ENCODE measurements around the gene CSF3R. TPM values are rescaled to one million over a fixed set of nuclear protein-coding genes. Genes with fewer than 3 reads are reported as not detected.

The CSF3R gene
- polyA plus RNA-seq, 1 donor from 2014 or later, result not detected

DNA sequence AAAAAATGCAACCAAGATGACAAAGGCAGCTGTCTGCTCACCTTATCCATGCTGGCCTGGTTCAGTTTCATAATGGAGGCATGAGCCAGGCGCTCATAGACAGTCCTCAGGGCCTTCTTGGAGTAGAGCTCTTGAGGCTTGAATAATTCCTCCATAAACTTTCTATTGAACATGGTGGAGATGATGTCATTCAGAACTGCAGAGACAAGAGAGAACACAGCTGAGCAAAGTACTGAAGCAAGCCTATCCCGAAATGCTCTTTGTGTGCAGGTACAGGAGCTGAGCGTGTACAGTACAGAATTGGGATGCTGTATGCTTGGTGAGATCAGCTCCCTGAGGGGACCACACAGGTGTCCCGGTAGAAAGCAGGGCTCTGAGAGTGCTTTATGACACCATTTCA is 44.0 kb downstream of the CSF3R start:
- Histone ChIP-seq H3K79me2 (replicated peaks; ENCODE audit: insufficient read depth, low read length) (no peaks in the 10 kb centered on the region), H4K20me1 (ENCODE audit: insufficient read depth) (no peaks in the 10 kb centered on the region), H3K4me2 (ENCODE audit: low read length) (no peak overlapping the region), H3F3A (ENCODE audit: insufficient read depth, low read length, poor library complexity, severe bottlenecking) (no peaks in the 10 kb centered on the region), H3K9ac (ENCODE audit: low read length) (no peak overlapping the region), H2AFZ (ENCODE audit: low read depth, low read length) (no peak overlapping the region), H3K4me3 (ENCODE audit: low read length) (no peak overlapping the region), H3K27ac (ENCODE audit: low read length) (no peak overlapping the region), H3K9me3 (ENCODE audit: low read length) (no peaks in the 10 kb centered on the region), H3K27me3 (ENCODE audit: insufficient read depth, low read depth, low read length) (no peaks in the 10 kb centered on the region), H3K36me3 (ENCODE audit: insufficient read depth, low read length) (no peaks in the 10 kb centered on the region), H3K9me2 (ENCODE audit: insufficient read depth, low read length) (no peaks in the 10 kb centered on the region)
- no peak for TF ChIP-seq EP300 (conservative IDR thresholded peaks at IDR 0.05; ENCODE audit: poor library complexity, severe bottlenecking)

GRCh38 chr1:36436821-36437220 is 45.9 kb downstream of the CSF3R start:
- H3K36me3 ChIP-seq (ENCODE audit: insufficient read depth, low read length), result no peaks in the 10 kb centered on the region

DNA sequence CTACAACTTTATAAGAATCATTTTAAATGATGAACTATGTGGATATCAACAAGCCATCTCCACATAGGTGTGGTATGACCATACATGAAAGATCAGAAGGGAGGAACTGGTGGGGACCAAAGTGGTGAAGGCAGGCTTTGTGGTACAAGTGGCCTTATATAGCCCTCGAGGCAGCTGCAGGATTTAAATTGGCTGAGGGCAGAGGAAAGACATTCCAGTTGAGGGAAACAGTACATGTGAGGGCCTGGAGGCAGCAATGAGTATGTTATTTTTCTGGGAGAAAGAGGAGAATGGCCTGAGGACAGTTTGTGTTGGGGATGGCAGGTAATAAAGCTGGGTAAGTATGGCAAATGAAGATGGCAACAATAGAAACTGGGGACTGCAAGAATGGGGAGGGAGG is 49.6 kb downstream of the CSF3R start:
- H3K4me2 ChIP-seq (ENCODE audit: low read length), result no peak overlapping the region
- H2AFZ ChIP-seq (ENCODE audit: low read depth, low read length), result no peak overlapping the region
- no peak overlapping the region for H3K27ac ChIP-seq (ENCODE audit: low read length)
- H3K9ac ChIP-seq (ENCODE audit: low read length), result no peak overlapping the region
- H3F3A ChIP-seq (ENCODE audit: insufficient read depth, low read length, poor library complexity, severe bottlenecking), result no peaks in the 10 kb centered on the region
- no peaks in the 10 kb centered on the region for H3K9me2 ChIP-seq (ENCODE audit: insufficient read depth, low read length)
- no peaks in the 10 kb centered on the region for H3K36me3 ChIP-seq (ENCODE audit: insufficient read depth, low read length)
- H3K9me3 ChIP-seq (ENCODE audit: low read length), result no peaks in the 10 kb centered on the region
- no peaks in the 10 kb centered on the region for H3K27me3 ChIP-seq (ENCODE audit: insufficient read depth, low read depth, low read length)
- H4K20me1 ChIP-seq (ENCODE audit: insufficient read depth), result no peaks in the 10 kb centered on the region
- H3K4me3 ChIP-seq (ENCODE audit: low read length), result no peak overlapping the region
- no peaks in the 10 kb centered on the region for H3K79me2 ChIP-seq (replicated peaks; ENCODE audit: insufficient read depth, low read length)
- TF ChIP-seq EP300 (conservative IDR thresholded peaks at IDR 0.05; ENCODE audit: poor library complexity, severe bottlenecking) (no peak), POLR2AphosphoS5 (IDR thresholded peaks at IDR 0.05) (no peak), MXI1 (conservative IDR thresholded peaks at IDR 0.05; ENCODE audit: poor library complexity, severe bottlenecking) (no peak), TAF1 (IDR thresholded peaks at IDR 0.05; ENCODE audit: low read depth) (no peak)
- TF ChIP-seq, protein P1, sequence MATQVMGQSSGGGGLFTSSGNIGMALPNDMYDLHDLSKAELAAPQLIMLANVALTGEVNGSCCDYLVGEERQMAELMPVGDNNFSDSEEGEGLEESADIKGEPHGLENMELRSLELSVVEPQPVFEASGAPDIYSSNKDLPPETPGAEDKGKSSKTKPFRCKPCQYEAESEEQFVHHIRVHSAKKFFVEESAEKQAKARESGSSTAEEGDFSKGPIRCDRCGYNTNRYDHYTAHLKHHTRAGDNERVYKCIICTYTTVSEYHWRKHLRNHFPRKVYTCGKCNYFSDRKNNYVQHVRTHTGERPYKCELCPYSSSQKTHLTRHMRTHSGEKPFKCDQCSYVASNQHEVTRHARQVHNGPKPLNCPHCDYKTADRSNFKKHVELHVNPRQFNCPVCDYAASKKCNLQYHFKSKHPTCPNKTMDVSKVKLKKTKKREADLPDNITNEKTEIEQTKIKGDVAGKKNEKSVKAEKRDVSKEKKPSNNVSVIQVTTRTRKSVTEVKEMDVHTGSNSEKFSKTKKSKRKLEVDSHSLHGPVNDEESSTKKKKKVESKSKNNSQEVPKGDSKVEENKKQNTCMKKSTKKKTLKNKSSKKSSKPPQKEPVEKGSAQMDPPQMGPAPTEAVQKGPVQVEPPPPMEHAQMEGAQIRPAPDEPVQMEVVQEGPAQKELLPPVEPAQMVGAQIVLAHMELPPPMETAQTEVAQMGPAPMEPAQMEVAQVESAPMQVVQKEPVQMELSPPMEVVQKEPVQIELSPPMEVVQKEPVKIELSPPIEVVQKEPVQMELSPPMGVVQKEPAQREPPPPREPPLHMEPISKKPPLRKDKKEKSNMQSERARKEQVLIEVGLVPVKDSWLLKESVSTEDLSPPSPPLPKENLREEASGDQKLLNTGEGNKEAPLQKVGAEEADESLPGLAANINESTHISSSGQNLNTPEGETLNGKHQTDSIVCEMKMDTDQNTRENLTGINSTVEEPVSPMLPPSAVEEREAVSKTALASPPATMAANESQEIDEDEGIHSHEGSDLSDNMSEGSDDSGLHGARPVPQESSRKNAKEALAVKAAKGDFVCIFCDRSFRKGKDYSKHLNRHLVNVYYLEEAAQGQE (IDR thresholded peaks at IDR 0.05; ENCODE audit: borderline replicate concordance), result no peak
- TF ChIP-seq, protein P2, sequence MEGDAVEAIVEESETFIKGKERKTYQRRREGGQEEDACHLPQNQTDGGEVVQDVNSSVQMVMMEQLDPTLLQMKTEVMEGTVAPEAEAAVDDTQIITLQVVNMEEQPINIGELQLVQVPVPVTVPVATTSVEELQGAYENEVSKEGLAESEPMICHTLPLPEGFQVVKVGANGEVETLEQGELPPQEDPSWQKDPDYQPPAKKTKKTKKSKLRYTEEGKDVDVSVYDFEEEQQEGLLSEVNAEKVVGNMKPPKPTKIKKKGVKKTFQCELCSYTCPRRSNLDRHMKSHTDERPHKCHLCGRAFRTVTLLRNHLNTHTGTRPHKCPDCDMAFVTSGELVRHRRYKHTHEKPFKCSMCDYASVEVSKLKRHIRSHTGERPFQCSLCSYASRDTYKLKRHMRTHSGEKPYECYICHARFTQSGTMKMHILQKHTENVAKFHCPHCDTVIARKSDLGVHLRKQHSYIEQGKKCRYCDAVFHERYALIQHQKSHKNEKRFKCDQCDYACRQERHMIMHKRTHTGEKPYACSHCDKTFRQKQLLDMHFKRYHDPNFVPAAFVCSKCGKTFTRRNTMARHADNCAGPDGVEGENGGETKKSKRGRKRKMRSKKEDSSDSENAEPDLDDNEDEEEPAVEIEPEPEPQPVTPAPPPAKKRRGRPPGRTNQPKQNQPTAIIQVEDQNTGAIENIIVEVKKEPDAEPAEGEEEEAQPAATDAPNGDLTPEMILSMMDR (IDR thresholded peaks at IDR 0.05; ENCODE audit: poor library complexity, severe bottlenecking), result no peak

More at GRCh38 chr1:36436821-36437220, 45.9 kb downstream of the CSF3R start:
- H3K9ac ChIP-seq (ENCODE audit: low read length), result no peak overlapping the region
- no peaks in the 10 kb centered on the region for H3K9me2 ChIP-seq (ENCODE audit: insufficient read depth, low read length)
- no peaks in the 10 kb centered on the region for H3F3A ChIP-seq (ENCODE audit: insufficient read depth, low read length, poor library complexity, severe bottlenecking)
- no peak overlapping the region for H2AFZ ChIP-seq (ENCODE audit: low read depth, low read length)
- no peak overlapping the region for H3K4me2 ChIP-seq (ENCODE audit: low read length)
- no peaks in the 10 kb centered on the region for H3K9me3 ChIP-seq (ENCODE audit: low read length)
- TF ChIP-seq POLR2AphosphoS5 (IDR thresholded peaks at IDR 0.05) (no peak), EZH2 (IDR thresholded peaks at IDR 0.05; ENCODE audit: borderline replicate concordance, insufficient read depth, low read length, poor library complexity, severe bottlenecking) (no peak), TAF1 (IDR thresholded peaks at IDR 0.05; ENCODE audit: low read depth) (no peak), SMC3 (conservative IDR thresholded peaks at IDR 0.05; ENCODE audit: poor library complexity) (no peak), MXI1 (conservative IDR thresholded peaks at IDR 0.05; ENCODE audit: poor library complexity, severe bottlenecking) (no peak), EP300 (conservative IDR thresholded peaks at IDR 0.05; ENCODE audit: poor library complexity, severe bottlenecking) (no peak), RAD21 (conservative IDR thresholded peaks at IDR 0.05) (no peak)
- TF ChIP-seq, protein P2 (IDR thresholded peaks at IDR 0.05; ENCODE audit: poor library complexity, severe bottlenecking), result no peak
- TF ChIP-seq, protein P1 (IDR thresholded peaks at IDR 0.05; ENCODE audit: borderline replicate concordance), result no peak
- H3K79me2 ChIP-seq (replicated peaks; ENCODE audit: insufficient read depth, low read length), result no peaks in the 10 kb centered on the region
- H4K20me1 ChIP-seq (ENCODE audit: insufficient read depth), result no peaks in the 10 kb centered on the region
- no peak overlapping the region for H3K27ac ChIP-seq (ENCODE audit: low read length)
- no peaks in the 10 kb centered on the region for H3K27me3 ChIP-seq (ENCODE audit: insufficient read depth, low read depth, low read length)
- no peak overlapping the region for H3K4me3 ChIP-seq (ENCODE audit: low read length)
